GM10847 (cell line): ENCODE results near the gene TFPI2.

ENCODE experiments used
- POLR2A ChIP-seq: IDR thresholded peaks from 2 replicates; pipeline ENCODE4 v1.6.1; 2011; ENCODE audit not compliant: insufficient read length; ENCODE audit errors: extremely low read depth

Gene TFPI2, protein sequence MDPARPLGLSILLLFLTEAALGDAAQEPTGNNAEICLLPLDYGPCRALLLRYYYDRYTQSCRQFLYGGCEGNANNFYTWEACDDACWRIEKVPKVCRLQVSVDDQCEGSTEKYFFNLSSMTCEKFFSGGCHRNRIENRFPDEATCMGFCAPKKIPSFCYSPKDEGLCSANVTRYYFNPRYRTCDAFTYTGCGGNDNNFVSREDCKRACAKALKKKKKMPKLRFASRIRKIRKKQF

GRCh38 chr7:93890464-93891068 is at the start of gene TFPI2:
TSS of gene TFPI2 (minus strand) at chr7:93890753. CDS start at chr7:93890678, 75 bp downstream.
- no peak for TF ChIP-seq POLR2A

GRCh38 chr7:93938293-93938692 is 47.7 kb upstream of the TFPI2 start:
- no peak for TF ChIP-seq POLR2A

DNA sequence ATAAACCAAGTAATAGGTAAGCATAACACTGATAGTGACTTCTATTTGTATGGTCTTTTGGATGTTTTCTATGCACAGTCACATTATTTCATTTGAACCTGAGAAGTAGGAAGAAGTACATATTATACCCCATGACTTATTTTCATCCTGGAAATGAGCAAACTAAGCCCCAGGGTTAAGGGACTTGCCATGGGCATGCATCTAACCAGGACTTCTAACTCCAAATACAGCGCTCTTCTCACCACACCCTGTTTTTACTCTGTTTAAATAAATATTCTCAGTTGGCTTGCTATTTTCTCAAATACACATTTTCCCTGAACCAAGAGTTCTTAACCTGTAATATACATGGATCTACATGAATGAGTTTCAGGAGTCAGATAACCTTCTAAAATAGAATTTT is 47.3 kb upstream of the TFPI2 start:
- TF ChIP-seq POLR2A = no peak

DNA sequence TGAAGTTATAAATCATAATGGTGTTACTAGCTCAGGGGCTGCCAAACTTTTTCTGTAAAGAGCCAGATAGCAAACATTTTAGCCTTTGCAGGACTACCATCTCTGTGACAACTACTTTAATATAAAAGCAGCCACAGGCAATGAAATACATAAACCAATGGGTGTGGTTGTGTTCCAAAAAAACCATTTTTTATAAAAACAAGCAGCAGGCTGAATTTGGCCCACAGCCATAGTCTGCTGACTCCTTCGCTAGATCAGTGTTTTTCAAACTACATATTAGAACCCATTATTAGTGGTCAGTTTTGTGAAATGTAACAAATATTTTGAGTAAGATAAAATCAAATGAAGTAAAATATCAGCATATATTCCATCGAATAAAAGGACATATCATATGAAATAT is 44.5 kb upstream of the TFPI2 start:
- no peak for TF ChIP-seq POLR2A

DNA sequence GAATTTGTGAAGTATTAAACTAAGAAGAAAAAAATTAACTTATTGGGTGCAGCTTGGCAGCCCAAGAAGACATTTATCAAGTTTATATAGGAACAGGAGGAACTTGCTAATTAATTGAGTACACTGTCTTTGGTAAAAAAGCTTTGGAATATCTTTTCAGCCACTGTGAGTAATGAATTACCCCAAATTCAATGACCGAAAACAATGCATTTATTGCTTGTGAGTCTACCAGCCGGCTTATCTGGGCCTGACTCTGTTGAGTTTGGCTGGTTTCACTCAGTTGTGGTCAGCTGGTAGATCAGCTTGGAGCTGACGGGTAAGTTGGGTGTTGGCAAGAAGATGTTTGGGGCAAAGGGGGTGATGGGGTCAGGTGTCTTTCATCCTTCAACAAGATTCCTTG is 42.6 kb upstream of the TFPI2 start:
- TF ChIP-seq POLR2A = no peak

DNA sequence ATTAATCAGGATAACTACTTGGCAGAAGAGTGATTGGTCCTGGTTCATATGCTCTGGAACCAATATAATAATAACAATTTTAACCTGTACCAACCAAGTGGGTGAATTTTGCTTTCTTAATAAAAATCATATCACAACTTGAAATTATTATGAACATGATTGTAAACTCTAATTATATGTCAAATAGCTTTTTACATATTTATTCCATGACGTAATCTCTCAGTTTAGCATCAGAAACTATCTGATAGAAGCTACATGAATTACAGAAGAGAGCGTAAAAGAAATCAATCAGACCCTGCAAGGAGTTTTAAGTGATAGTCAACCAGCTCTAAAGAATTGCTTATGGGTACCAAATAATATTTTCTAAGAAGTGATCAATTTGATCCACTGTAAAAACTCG is 41.1 kb upstream of the TFPI2 start:
- no peak for TF ChIP-seq POLR2A

DNA sequence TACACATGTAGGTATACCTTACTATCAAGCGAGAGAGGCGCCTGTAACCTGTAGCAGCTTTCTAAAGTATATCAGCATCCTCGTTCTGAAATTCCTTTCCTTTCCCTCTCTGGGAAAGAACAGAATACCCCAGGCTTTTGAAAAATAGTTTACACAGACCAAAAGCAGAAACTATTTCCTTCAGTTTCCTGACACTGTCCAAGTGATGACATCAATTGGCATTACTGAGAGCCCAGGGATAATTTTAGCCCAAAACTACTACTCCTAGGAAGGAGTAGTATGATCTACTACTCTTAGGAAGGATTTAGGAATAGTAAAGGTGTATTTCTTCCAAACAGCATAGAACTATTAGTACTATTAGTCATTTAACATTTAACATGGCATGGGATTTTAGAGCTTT is 37.0 kb upstream of the TFPI2 start:
- TF ChIP-seq POLR2A = no peak

DNA sequence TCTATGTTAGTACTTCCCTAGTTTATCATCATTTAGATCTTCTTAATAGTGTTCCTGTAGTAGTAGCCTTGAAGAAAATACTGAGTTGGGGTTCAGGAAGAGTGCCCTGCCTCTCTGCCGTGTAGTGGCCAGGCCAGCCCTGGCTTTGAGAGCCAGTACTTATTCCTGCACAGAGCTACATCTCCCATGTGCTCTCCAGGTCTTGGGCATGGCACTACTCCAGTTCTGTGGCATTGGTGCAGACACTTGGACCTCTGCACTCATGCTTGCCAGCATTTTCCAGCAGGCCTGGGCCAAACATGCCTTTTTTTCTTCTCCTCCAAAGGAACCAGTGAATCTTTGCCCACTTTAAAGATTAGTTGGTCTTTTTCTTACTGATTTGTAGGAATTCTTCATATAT is 36.2 kb upstream of the TFPI2 start:
- no peak for TF ChIP-seq POLR2A

DNA sequence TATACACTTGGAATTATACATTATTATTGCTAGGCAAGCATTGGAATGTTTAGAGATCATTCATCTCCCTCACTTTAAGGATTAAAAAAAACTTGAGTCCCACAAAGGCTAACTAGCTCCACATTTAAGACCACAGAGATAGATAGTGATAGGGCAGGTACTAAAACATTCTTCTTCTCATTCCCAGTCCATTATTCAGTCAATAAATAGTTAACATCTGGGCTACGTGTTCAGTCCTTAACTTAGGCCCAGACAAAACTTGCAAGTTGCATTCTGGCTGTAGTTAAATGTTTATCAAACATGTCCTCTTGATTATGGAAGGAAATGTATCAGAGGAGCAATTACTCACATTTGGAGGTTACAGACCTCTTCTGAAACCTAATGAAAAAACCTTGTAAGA is 33.4 kb upstream of the TFPI2 start:
- no peak for TF ChIP-seq POLR2A

- no peak for TF ChIP-seq POLR2A
These were observed 32.7 kb upstream of the TFPI2 start for GRCh38 chr7:93923296-93923695.

GRCh38 chr7:93921607-93922566 is 31.3 kb upstream of the TFPI2 start, which contains the start of gene GNG11:
TSS of gene GNG11 (plus strand) at chr7:93921735. CDS start at chr7:93922138, 403 bp downstream.
- TF ChIP-seq POLR2A = no peak

DNA sequence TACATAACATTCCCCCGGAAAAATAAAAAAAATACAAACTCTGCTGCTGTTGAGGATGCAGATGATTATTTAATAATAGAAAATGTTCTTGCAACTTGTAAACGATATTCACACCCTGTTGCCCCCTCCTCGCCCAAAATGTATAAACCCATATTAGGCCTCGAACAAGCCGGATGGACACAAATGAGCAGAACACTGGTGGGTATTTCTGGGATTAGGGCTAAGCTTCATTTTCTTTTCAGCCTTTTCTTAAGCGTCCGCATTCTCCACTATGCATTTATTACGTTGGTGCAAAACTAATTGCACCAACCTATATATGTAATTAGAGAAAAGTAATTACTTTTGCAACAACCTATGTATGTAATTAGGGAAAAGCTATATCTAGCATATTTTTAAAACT is 30.6 kb upstream of the TFPI2 start:
- no peak for TF ChIP-seq POLR2A

DNA sequence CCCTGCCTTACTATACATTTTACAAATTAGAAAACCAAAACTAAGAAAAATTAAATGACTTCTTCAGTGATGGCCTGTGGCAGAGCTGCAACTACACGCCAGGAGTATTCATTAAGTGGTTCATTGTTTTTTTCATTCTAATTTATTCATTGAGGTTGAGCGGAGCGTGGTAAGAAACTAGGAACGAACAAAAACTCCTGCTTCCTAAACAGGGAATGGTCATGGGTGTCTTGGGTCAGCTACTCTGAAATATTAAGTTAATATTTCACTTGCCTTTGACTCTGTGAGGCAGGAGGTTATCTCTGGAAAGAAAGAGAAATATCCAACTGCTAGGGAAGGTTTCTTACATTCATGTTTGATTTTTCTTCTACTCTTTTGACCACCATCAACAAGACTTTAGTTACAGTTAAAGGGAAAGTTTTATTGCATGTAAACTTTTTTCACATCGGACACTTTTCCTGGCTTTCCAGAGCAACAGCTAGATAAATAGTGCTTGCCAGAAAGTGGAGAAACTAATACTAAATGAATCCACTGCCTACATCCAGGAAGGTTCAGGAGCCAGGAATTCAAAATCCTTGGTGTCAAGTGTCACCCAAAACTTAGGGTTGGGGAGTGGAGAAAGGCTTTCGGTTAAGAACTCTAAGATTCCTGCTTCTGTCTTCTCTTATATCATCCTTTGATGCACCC is 30.1 kb upstream of the TFPI2 start:
- no peak for TF ChIP-seq POLR2A

DNA sequence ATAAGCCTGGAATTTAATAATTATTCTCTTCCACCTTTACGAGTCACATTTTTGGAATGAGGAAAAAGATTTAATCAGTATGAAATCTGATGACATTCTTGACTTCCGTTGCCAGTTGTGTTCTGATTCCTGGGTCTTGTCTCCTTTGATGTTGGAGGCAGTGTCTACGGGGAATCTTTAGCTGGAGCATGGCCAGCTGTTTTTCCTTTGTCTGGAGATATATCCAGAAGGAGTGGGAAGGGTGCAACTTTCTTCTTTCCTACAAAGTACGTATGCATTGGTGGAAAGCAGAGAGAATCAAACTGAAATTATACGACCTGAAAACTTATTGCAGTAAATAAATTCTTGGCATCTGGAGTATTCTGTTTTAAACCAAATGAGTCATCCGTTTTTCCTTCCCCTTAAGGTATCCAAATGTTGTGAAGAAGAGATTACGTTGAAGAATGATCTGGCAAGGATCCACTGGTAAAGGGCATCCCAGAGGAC is 24.1 kb upstream of the TFPI2 start:
- TF ChIP-seq POLR2A = no peak

DNA sequence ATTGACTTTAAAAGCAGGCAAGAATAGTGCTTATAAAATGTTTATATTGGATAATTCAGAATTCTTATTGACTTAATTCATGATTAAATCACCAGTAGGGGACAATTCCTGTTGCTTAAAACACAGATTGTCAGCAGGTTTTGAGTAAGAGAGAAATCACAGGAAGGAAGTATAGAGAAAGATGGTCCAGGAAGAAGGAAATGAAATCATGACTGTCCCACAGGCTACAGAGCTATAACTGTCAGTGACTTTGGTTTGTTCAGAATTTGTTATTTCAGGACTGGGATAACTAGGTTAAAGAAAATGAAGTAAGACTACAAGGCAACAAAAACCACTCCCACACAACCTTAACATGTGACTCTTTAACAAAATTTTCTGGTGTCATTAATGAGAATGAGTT is 22.6 kb upstream of the TFPI2 start:
- no peak for TF ChIP-seq POLR2A
